Measurements from ENCODE around the gene WNK1.

- TF ChIP-seq CTCF (IDR thresholded peaks at IDR 0.05) = no peak
- TF ChIP-seq POLR2A (IDR thresholded peaks at IDR 0.05) = no peak
Observed at GRCh38 chr12:740921-741320, 11.5 kb upstream of the WNK1 start.

Measured in lower leg skin (tissue), 3 donors.